ENCODE data around the gene BIN1. TPM values are rescaled to one million over a fixed set of nuclear protein-coding genes. Genes with fewer than 3 reads are reported as not detected.

BIN1 gene
- total and polyA plus RNA-seq, 2 of the 4 experiments (the other 2 are of a cell fraction): 18.1 to 25.7 TPM

- no peaks in the 10 kb centered on the region for H3K4me1 ChIP-seq (ENCODE audit: control insufficient read depth, insufficient read depth, low read length)
- no peak overlapping the region for H2AK9ac ChIP-seq (replicated peaks; ENCODE audit: low read depth, low read length, poor library complexity)
- in situ Hi-C loops (cut with MboI; ENCODE audit: low sequenced_read_pairs): no loop called here
- H3K56ac ChIP-seq (ENCODE audit: extremely low read depth, insufficient read depth, low read length): no peak overlapping the region
- H3K9me3 ChIP-seq (ENCODE audit: control insufficient read depth, insufficient read depth, low read length): no peaks in the 10 kb centered on the region
- no peak overlapping the region for H3K14ac ChIP-seq (replicated peaks; ENCODE audit: low read depth, low read length)
- BruUV-seq (replicated peaks): no TSS peak
- H3K27me3 ChIP-seq (ENCODE audit: control insufficient read depth, insufficient read depth, low read length): peaks cover 25% of the 10 kb centered on the region
- no peak overlapping the region for H4K91ac ChIP-seq (ENCODE audit: insufficient read depth, low read depth, low read length)
- no peak overlapping the region for H3K9ac ChIP-seq (ENCODE audit: low read depth, low read length)
- H3K4ac ChIP-seq (ENCODE audit: low read depth, low read length): no peak overlapping the region
- H2BK120ac ChIP-seq (ENCODE audit: low read depth, low read length): no peak overlapping the region
- no peaks in the 10 kb centered on the region for H4K20me1 ChIP-seq (ENCODE audit: insufficient read depth, low read length)
- no peak overlapping the region for H3K4me2 ChIP-seq (ENCODE audit: low read depth, low read length)
- no peaks in the 10 kb centered on the region for H3K9me1 ChIP-seq (ENCODE audit: insufficient read depth, low read length)
- TF ChIP-seq USF2 (IDR thresholded peaks at IDR 0.05; ENCODE audit: low read depth, low read length): no peak
- no peak for TF ChIP-seq RAD21 (IDR thresholded peaks at IDR 0.05; ENCODE audit: low read length)
- TF ChIP-seq CTCF (conservative IDR thresholded peaks at IDR 0.05; ENCODE audit: low read depth, low read length): 0 out of 2 replicates have a peak, but pooled peaks have one; percentile 10
- TF ChIP-seq BHLHE40 (IDR thresholded peaks at IDR 0.05; ENCODE audit: low read depth, low read length): no peak
- no peak overlapping the region for H2BK15ac ChIP-seq (ENCODE audit: low read depth, low read length)
- H2AK5ac ChIP-seq (ENCODE audit: low read depth, low read length): no peak overlapping the region
- H2BK5ac ChIP-seq (ENCODE audit: low read depth, low read length, poor library complexity, severe bottlenecking): no peak overlapping the region
- WGBS, 2 experiments (ENCODE audit: extremely low coverage in 2 of 2, insufficient read length in 1 of 2): no CpG with 5 or more reads among the region's 4 CpGs
- no peak overlapping the region for H4K8ac ChIP-seq (ENCODE audit: low read depth in 2 of 2, low read length in 2 of 2)
- no peak overlapping the region for H2BK20ac ChIP-seq (ENCODE audit: low read depth, low read length)
- dilution Hi-C loops (cut with HindIII; ENCODE audit: low sequenced_read_pairs, unreplicated experiment): no loop called here
- no peak overlapping the region for H4K5ac ChIP-seq (ENCODE audit: low read depth, low read length)
- H3K36me3 ChIP-seq (ENCODE audit: control insufficient read depth, insufficient read depth, low read length): no peaks in the 10 kb centered on the region
- no peak overlapping the region for H3K23ac ChIP-seq (ENCODE audit: low read depth, low read length)
- no peak overlapping the region for H3K4me3 ChIP-seq (ENCODE audit: insufficient read depth, low read depth, low read length)
- no peaks in the 10 kb centered on the region for H3K79me1 ChIP-seq (ENCODE audit: low read depth in 1 of 2, low read length in 2 of 2)
- ChIA-PET CTCF (interaction anchor here (1.6 kb wide), 1 partner anchor 9 kb away, joined by 4 read pairs; no protein-coding TSS in a partner anchor), POLR2A (ENCODE audit: unreplicated experiment) (interaction anchor here (0.6 kb wide), 1 partner anchor 956 kb away, joined by 3 read pairs; no protein-coding TSS in a partner anchor)
- H3K18ac ChIP-seq (ENCODE audit: low read depth, low read length): no peak overlapping the region
- no peak for DNase-seq
- no peak overlapping the region for H2AFZ ChIP-seq (replicated peaks; ENCODE audit: low read length, poor library complexity)
- intact Hi-C loops (cut with micrococcal nuclease): no loop called here
- no peak overlapping the region for H3K27ac ChIP-seq (ENCODE audit: insufficient read depth, low read length)
- no peak for ATAC-seq (ENCODE audit: low read depth)
These were observed 23.5 kb upstream of the BIN1 start for GRCh38 chr2:127130421-127130820.

Data from IMR-90 (cell line).